ENCODE data around the gene MAP3K8.

DNA sequence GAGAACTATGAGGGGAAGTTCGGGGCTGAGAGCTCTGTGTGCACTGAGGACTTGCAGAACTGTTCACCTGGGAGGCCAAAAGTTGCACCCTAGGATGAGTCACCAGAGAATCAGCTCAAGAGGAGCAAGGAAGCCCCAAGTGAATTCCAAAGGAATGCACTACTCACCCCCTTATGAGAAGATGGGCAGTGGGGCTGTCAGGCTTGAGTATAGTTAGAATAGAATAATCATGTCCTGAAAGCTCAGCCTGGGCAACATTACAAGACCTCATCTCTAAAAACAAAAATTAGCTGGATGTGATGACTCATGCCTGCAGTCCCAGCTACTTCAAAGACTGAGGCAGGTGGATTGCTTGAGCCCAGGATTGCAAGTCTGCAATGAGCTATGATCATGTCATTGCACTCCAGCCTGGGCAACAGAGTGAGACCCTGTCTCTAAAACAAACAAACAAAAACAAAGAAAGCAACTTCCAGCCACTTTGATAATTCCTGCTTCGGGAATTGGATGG is 30.0 kb downstream of the MAP3K8 start:
- TF ChIP-seq TAF1 (IDR thresholded peaks at IDR 0.05; ENCODE audit: borderline replicate concordance, low read depth, low read length) (no peak), POLR2A (IDR thresholded peaks at IDR 0.05; ENCODE audit: low read depth, low read length) (no peak)
